ENCODE measurements around the gene SPRING1.

The SPRING1 gene

GRCh38 chr12:116710370-116711150 is 27.3 kb downstream of the SPRING1 start:
- DNase-seq (ENCODE audit: extremely low read depth in 1 of 2, low read depth in 1 of 2), result no peak

- DNase-seq (ENCODE audit: extremely low read depth in 1 of 2, low read depth in 1 of 2), result no peak
These were observed 28.1 kb downstream of the SPRING1 start for GRCh38 chr12:116709768-116710167.

GRCh38 chr12:116708826-116709756 is 28.8 kb downstream of the SPRING1 start:
- DNase-seq (ENCODE audit: extremely low read depth in 1 of 2, low read depth in 1 of 2), result no peak

GRCh38 chr12:116707751-116708150 is 30.1 kb downstream of the SPRING1 start:
- DNase-seq (ENCODE audit: extremely low read depth in 1 of 2, low read depth in 1 of 2), result no peak

GRCh38 chr12:116703214-116703795 is 34.6 kb downstream of the SPRING1 start:
- DNase-seq (ENCODE audit: extremely low read depth in 1 of 2, low read depth in 1 of 2), result peak; percentile 23 to 28

- DNase-seq (ENCODE audit: extremely low read depth in 1 of 2, low read depth in 1 of 2), result no peak
These were observed 36.4 kb downstream of the SPRING1 start for GRCh38 chr12:116701432-116701831.

GRCh38 chr12:116700066-116700465 is 37.8 kb downstream of the SPRING1 start:
- no peak for DNase-seq (ENCODE audit: extremely low read depth in 1 of 2, low read depth in 1 of 2)

GRCh38 chr12:116698554-116699075 is 39.3 kb downstream of the SPRING1 start:
- no peak for DNase-seq (ENCODE audit: extremely low read depth in 1 of 2, low read depth in 1 of 2)

GRCh38 chr12:116698116-116698515 is 39.8 kb downstream of the SPRING1 start:
- no peak for DNase-seq (ENCODE audit: extremely low read depth in 1 of 2, low read depth in 1 of 2)

GRCh38 chr12:116697716-116698115 is 40.2 kb downstream of the SPRING1 start:
- DNase-seq (ENCODE audit: extremely low read depth in 1 of 2, low read depth in 1 of 2), result no peak

- no peak for DNase-seq (ENCODE audit: extremely low read depth in 1 of 2, low read depth in 1 of 2)
These were observed 40.6 kb downstream of the SPRING1 start for GRCh38 chr12:116697305-116697704.

GRCh38 chr12:116695464-116695725 is 42.5 kb downstream of the SPRING1 start:
- DNase-seq (ENCODE audit: extremely low read depth in 1 of 2, low read depth in 1 of 2), result no peak

- DNase-seq (ENCODE audit: extremely low read depth in 1 of 2, low read depth in 1 of 2), result no peak
These were observed 43.0 kb downstream of the SPRING1 start for GRCh38 chr12:116694653-116695463.

- no peak for DNase-seq (ENCODE audit: extremely low read depth in 1 of 2, low read depth in 1 of 2)
These were observed 44.3 kb downstream of the SPRING1 start for GRCh38 chr12:116693286-116694227.

GRCh38 chr12:116692605-116693004 is 45.3 kb downstream of the SPRING1 start:
- DNase-seq (ENCODE audit: extremely low read depth in 1 of 2, low read depth in 1 of 2), result no peak

GRCh38 chr12:116691636-116692035 is 46.2 kb downstream of the SPRING1 start:
- DNase-seq (ENCODE audit: extremely low read depth in 1 of 2, low read depth in 1 of 2), result no peak

GRCh38 chr12:116691205-116691604 is 46.7 kb downstream of the SPRING1 start:
- DNase-seq (ENCODE audit: extremely low read depth in 1 of 2, low read depth in 1 of 2), result no peak

GRCh38 chr12:116689979-116690744 is 47.7 kb downstream of the SPRING1 start:
- DNase-seq (ENCODE audit: extremely low read depth in 1 of 2, low read depth in 1 of 2), result no peak

- no peak for DNase-seq (ENCODE audit: extremely low read depth in 1 of 2, low read depth in 1 of 2)
These were observed 48.3 kb downstream of the SPRING1 start for GRCh38 chr12:116689521-116689920.
